Stimulated activated CD8-positive, alpha-beta memory T cell treated with anti-CD3 and anti-CD28 coated beads, Interleukin-2, amount 100 ng/mL, for 48 hours (primary cell): ENCODE results near the gene FKBP9.
"Not testable (repeated sequence)": the region's sequence is repeated elsewhere in the genome, so short reads cannot be mapped to it uniquely, and the experiment has no call there.

Experiments
- DNase-seq, 2 donors: peaks; one replicate each; pipeline ENCODE4 v3.0.0-alpha.2; 2020; ENCODE audit warnings: low read depth in 2 of 2

Gene FKBP9

GRCh38 chr7:32957326-32958045 is at the start of gene FKBP9:
Gene FKBP9, plus strand, starts transcription at chr7:32957440. Its CDS starts 134 bp downstream, at chr7:32957574.
- DNase-seq: peak in 1 of 2 donors; percentile 5

GRCh38 chr7:32910195-32910594 is 47.0 kb upstream of the FKBP9 start:
- DNase-seq: no peak

- no peak for DNase-seq
Observed at GRCh38 chr7:32914184-32914583, 43.1 kb upstream of the FKBP9 start.

GRCh38 chr7:32915041-32915536 is 42.2 kb upstream of the FKBP9 start:
- DNase-seq: no peak

GRCh38 chr7:32916006-32916405 is 41.2 kb upstream of the FKBP9 start:
- no peak for DNase-seq

- not testable (repeated sequence) for DNase-seq
Observed at GRCh38 chr7:32916994-32917393, 40.2 kb upstream of the FKBP9 start.

GRCh38 chr7:32921896-32922295 is 35.3 kb upstream of the FKBP9 start:
- no peak for DNase-seq

- DNase-seq: no peak
Observed at GRCh38 chr7:32928785-32929298, 28.4 kb upstream of the FKBP9 start.

GRCh38 chr7:32929430-32930143 is 27.7 kb upstream of the FKBP9 start:
- DNase-seq: no peak

- DNase-seq: no peak
Observed at GRCh38 chr7:32930378-32930777, 26.9 kb upstream of the FKBP9 start.

GRCh38 chr7:32935558-32935957 is 21.7 kb upstream of the FKBP9 start:
- DNase-seq: no peak

- no peak for DNase-seq
Observed at GRCh38 chr7:32936689-32937088, 20.6 kb upstream of the FKBP9 start.

GRCh38 chr7:32937344-32938174 is 19.7 kb upstream of the FKBP9 start:
- DNase-seq: no peak

GRCh38 chr7:32941181-32941580 is 16.1 kb upstream of the FKBP9 start:
- no peak for DNase-seq

- DNase-seq: no peak
Observed at GRCh38 chr7:32941681-32942414, 15.4 kb upstream of the FKBP9 start.

- peak; percentile 51 to 59 for DNase-seq
Observed at GRCh38 chr7:32942415-32943251, 14.6 kb upstream of the FKBP9 start.

- no peak for DNase-seq
Observed at GRCh38 chr7:32943252-32944030, 13.8 kb upstream of the FKBP9 start.

- no peak for DNase-seq
Observed at GRCh38 chr7:32947420-32947983, 9.7 kb upstream of the FKBP9 start.

GRCh38 chr7:32948202-32948601 is 9.0 kb upstream of the FKBP9 start:
- DNase-seq: no peak
